Activated CD8-positive, alpha-beta T cell treated with anti-CD3 and anti-CD28 coated beads for 36 hours (primary cell): ENCODE measurements around the gene MACROD2. TPM values are rescaled to one million over a fixed set of nuclear protein-coding genes. Genes with fewer than 3 reads are reported as not detected.

ENCODE experiments used
- ATAC-seq: fragments of 200-7000 bp; cut with Tn5 transposase; one replicate; pipeline ENCODE4 v1.10.0; 2021; ENCODE audit warnings: mild to moderate bottlenecking, moderate library complexity
- CTCF ChIA-PET: fragments of 350-600 bp; sonication (Branson Sonifier 250); formaldehyde crosslinking; loops from one replicate; lab custom pipeline; 2021; ENCODE audit warnings: antibody characterized with exemption; lab: Charles Lee
- POLR2A ChIA-PET: fragments of 350-600 bp; sonication (Branson Sonifier 250); formaldehyde crosslinking; loops from one replicate; lab custom pipeline; 2021; ENCODE audit warnings: antibody characterized with exemption; lab: Charles Lee
- DNase-seq: peaks from one replicate; pipeline ENCODE4 v3.0.0-alpha.2; 2020
- H3K27ac Mint-ChIP-seq: one replicate; pipeline ENCODE4 v1.8.0; 2021; ENCODE audit warnings: mild to moderate bottlenecking, mixed read lengths
- H3K27me3 Mint-ChIP-seq: one replicate; pipeline ENCODE4 v1.8.0; 2021; ENCODE audit warnings: mixed read lengths
- H3K36me3 Mint-ChIP-seq: one replicate; pipeline ENCODE4 v1.8.0; 2021; ENCODE audit warnings: low read depth, mixed read lengths
- H3K4me1 Mint-ChIP-seq: one replicate; pipeline ENCODE4 v1.8.0; 2021; ENCODE audit warnings: low read depth, mixed read lengths
- H3K4me3 Mint-ChIP-seq: one replicate; pipeline ENCODE4 v1.8.0; 2021; ENCODE audit warnings: mild to moderate bottlenecking, moderate library complexity, mixed read lengths
- H3K9me3 Mint-ChIP-seq: one replicate; pipeline ENCODE4 v1.8.0; 2021; ENCODE audit warnings: mixed read lengths
- intact Hi-C: fragments of 100-400 bp; cut with micrococcal nuclease; formaldehyde crosslinking; loops from one replicate; pipeline ENCODE4 v1.10.0; 2022
- total RNA-seq, 2 experiments: library from RNA; stranded (reverse); gene quantifications; one replicate each; pipeline ENCODE4 v1.2.3, GENCODE V29; 2021
- TF ChIP-seq, protein P1 (sequence below): fragments of 200-600 bp; IDR thresholded peaks from one replicate; pipeline ENCODE4 v1.8.0; 2022; ENCODE audit warnings: antibody characterized with exemption, mild to moderate bottlenecking

The MACROD2 gene
- total RNA-seq, 2 experiments from 2014 or later, result not detected

DNA sequence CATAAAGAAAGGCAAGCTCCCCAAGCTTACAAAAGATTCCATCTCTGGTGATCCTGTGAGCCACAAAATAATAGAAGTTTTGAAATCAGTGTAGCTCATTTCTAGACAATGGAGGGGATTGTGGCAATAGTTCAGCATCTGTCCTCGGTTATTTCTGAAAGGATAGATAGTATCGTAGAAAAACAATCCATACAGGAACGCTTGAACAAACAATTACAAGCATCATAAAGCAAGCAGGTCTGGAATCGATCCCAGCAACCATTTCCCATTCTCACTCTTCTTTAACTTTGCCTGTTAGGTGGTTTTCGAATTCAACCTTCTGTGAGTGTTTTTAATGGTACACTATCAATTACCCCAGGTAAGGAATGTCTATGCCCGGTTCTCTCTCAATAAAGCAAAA is 1646.8 kb downstream of the MACROD2 start:
- H3K4me3 Mint-ChIP-seq, result no peak overlapping the region
- H3K4me1 Mint-ChIP-seq, result no peaks in the 10 kb centered on the region
- TF ChIP-seq, protein P1, sequence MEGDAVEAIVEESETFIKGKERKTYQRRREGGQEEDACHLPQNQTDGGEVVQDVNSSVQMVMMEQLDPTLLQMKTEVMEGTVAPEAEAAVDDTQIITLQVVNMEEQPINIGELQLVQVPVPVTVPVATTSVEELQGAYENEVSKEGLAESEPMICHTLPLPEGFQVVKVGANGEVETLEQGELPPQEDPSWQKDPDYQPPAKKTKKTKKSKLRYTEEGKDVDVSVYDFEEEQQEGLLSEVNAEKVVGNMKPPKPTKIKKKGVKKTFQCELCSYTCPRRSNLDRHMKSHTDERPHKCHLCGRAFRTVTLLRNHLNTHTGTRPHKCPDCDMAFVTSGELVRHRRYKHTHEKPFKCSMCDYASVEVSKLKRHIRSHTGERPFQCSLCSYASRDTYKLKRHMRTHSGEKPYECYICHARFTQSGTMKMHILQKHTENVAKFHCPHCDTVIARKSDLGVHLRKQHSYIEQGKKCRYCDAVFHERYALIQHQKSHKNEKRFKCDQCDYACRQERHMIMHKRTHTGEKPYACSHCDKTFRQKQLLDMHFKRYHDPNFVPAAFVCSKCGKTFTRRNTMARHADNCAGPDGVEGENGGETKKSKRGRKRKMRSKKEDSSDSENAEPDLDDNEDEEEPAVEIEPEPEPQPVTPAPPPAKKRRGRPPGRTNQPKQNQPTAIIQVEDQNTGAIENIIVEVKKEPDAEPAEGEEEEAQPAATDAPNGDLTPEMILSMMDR, result no peak
- peaks cover 2% of the 10 kb centered on the region for H3K27me3 Mint-ChIP-seq
- peaks cover 9% of the 10 kb centered on the region for H3K9me3 Mint-ChIP-seq
- ATAC-seq (no peak), DNase-seq (no peak)
- intact Hi-C loops, result no loop called here
- ChIA-PET CTCF (no interaction called here), POLR2A (no interaction called here)
- no peaks in the 10 kb centered on the region for H3K36me3 Mint-ChIP-seq
- H3K27ac Mint-ChIP-seq, result no peak overlapping the region

DNA sequence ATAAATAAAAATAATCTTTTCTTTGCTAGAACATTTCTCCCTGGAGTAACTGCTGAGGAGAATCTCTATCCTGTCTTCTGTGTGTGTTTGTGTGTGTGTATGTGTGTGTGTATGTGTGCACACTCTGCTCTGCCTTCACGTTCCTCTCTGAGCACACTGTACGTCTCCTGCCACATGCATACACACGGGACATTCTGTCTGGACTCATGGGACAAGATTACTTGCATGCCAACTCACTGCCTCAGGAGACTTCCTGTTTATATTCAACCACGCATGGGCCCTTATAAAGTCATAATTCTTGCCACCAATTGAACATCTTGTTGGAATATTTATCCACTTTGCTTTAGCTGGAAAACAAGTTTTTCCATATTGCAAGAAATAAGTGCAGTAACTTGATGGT is 1647.4 kb downstream of the MACROD2 start:
- ChIA-PET POLR2A (no interaction called here), CTCF (no interaction called here)
- Mint-ChIP-seq H3K4me1 (no peaks in the 10 kb centered on the region), H3K27me3 (peaks cover 2% of the 10 kb centered on the region), H3K36me3 (no peaks in the 10 kb centered on the region), H3K27ac (no peak overlapping the region), H3K9me3 (peaks cover 10% of the 10 kb centered on the region), H3K4me3 (no peak overlapping the region)
- TF ChIP-seq, protein P1, result no peak
- no peak for ATAC-seq
- intact Hi-C loops, result no loop called here
- DNase-seq, result no peak

DNA sequence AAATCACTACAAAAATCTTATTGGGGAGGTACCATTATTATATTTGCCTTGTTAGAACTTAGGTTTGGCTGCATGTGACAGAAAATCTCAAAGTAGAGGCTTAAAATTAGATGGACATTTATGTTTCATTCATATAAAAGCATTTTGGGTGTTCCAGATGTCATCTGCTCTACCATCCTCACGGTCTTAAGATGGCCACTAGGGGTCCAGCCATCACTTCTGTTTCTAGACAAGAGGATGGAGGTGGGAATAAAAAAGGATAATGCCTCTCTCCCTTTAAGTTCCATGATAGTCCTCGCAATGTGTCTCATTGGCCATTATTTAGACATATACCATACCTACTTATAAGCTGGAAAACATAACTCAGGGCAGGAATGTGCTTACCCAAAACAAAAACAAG is 1648.4 kb downstream of the MACROD2 start:
- ChIA-PET CTCF (no interaction called here), POLR2A (no interaction called here)
- Mint-ChIP-seq H3K27me3 (peaks cover 2% of the 10 kb centered on the region), H3K9me3 (peaks cover 15% of the 10 kb centered on the region), H3K4me3 (no peak overlapping the region), H3K27ac (no peak overlapping the region), H3K4me1 (no peaks in the 10 kb centered on the region), H3K36me3 (no peaks in the 10 kb centered on the region)
- TF ChIP-seq, protein P1, result no peak
- no peak for ATAC-seq
- intact Hi-C loops, result no loop called here
- DNase-seq, result no peak

DNA sequence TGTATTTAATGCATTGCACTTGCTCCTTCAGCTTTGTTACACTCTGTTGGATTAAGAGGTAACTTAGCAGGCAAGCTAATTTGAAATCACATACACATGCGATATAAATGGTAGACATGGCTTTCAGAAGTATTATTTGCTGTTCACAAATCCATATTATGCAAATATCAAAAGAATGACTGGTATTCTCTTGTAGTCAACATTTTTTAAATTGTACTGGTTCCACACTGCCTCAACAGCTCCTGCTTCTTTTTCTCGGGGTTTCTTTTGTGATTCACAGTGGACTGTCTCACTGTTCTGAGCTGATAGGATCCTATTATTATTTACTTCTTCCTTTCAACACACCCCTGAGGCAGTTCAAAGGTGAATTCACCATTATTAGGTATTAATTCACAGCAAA is 1650.5 kb downstream of the MACROD2 start:
- Mint-ChIP-seq H3K36me3 (no peaks in the 10 kb centered on the region), H3K9me3 (peaks cover 15% of the 10 kb centered on the region), H3K4me3 (no peak overlapping the region), H3K4me1 (no peaks in the 10 kb centered on the region), H3K27ac (no peak overlapping the region), H3K27me3 (peaks cover 2% of the 10 kb centered on the region)
- ChIA-PET POLR2A (no interaction called here), CTCF (no interaction called here)
- DNase-seq (no peak), ATAC-seq (no peak)
- TF ChIP-seq, protein P1, result no peak
- intact Hi-C loops, result no loop called here

DNA sequence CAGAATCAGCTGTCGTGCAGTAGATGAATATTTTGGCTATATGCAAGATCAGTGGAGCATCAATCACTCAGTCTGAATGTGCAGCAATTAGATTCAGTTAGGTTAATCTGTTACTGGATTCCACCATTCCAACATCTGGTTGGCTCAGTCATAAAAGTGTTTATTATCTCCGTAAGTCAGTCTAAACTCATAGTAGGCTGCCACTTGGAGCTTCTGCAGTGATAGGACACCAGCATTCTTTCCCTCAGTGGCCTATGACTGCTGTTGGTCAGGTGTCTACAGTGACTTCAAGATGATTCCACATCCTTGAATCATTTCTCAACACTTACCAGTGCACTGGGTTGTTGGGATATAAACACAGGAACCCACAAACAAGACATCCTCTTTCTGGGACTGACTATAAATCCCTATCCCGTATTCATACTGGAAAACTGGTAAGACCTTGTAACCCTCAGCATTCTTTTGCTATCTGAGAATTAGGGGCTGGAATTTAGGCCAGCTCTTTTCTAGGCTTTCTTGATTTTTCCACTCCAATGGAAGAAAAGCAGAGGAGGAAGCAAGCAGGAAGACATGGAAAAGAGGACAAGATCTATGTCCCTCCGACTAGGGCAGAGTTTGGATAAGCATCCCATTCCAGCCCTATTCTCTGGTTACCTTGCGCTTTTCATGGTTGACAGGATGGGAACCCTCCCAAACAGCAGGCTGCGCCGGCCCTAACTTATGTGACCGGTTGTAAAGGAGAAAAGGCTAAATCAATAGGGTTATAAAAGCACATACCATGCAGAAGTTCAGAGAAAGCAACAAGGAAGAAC is 1658.3 kb downstream of the MACROD2 start:
- POLR2A ChIA-PET, result no interaction called here
- TF ChIP-seq, protein P1, result no peak
- Mint-ChIP-seq H3K4me3 (no peak overlapping the region), H3K27me3 (no peaks in the 10 kb centered on the region), H3K9me3 (peaks cover 2% of the 10 kb centered on the region), H3K27ac (no peak overlapping the region), H3K4me1 (no peaks in the 10 kb centered on the region), H3K36me3 (no peaks in the 10 kb centered on the region)
- intact Hi-C loops, result no loop called here
- DNase-seq (no peak), ATAC-seq (no peak)
- CTCF ChIA-PET, result interaction anchor here (1.0 to 1.1 kb wide), 3 partner anchors 11 to 1316 kb away, joined by 3 read pairs; no protein-coding TSS in a partner anchor
